ENCODE data around the gene LAMA1. TPM values are rescaled to one million over a fixed set of nuclear protein-coding genes. Genes with fewer than 3 reads are reported as not detected.

Gene LAMA1
- polyA plus RNA-seq, 1 donor from 2014 or later: not detected

- H3K27ac Mint-ChIP-seq: no peak overlapping the region
- H3K4me3 Mint-ChIP-seq: no peak overlapping the region
- H3K9me3 Mint-ChIP-seq: peaks cover 6 to 13% (median 8%) of the 10 kb centered on the region in 3 donors
- H3K36me3 Mint-ChIP-seq: peaks cover 1% of the 10 kb centered on the region
- no peaks in the 10 kb centered on the region for H3K4me1 Mint-ChIP-seq
- H3K27me3 Mint-ChIP-seq: no peaks in the 10 kb centered on the region
Observed at GRCh38 chr18:6901286-6901926, 216.2 kb downstream of the LAMA1 start.

DNA sequence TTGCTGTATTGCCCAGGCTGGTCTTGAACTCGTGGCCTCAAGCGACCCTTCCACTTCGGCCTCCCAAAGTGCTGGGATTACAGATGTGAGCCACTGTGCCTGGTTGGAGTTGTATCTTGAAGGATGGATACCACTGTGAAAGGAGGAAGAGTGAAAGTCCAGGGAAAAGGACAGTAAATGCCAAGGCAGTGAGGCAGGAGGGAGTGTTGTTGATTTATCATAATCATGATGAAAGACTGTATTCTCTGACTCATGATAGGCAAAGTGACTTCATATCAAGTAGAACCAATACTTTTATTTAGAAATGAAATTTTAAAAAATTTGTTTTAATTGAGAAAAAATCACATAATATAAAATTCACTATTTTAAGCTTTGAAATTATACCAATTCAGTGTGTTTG lies 225.8 kb downstream of the LAMA1 start:
- Mint-ChIP-seq H3K27me3 (no peaks in the 10 kb centered on the region), H3K4me1 (no peaks in the 10 kb centered on the region), H3K9me3 (no peaks in the 10 kb centered on the region), H3K27ac (no peak overlapping the region), H3K36me3 (peaks cover 1% of the 10 kb centered on the region), H3K4me3 (no peak overlapping the region)

Other genes starting within 250 kb of the LAMA1 start
- not detected for gene LRRC30, start 113.3 kb upstream of the LAMA1 start, polyA plus RNA-seq

All from IgD-negative memory B cell (primary cell).